D721Med (cell line): ENCODE measurements around the gene ASCL1.

Experiments
- DNase-seq: peaks from one replicate; pipeline ENCODE4 v3.0.0; 2011; ENCODE audit warnings: low spot score; ENCODE audit not compliant: insufficient read length
- FAIRE-seq: peaks from 2 replicates; lab custom pipeline; 2011; peaks lifted over from hg19 to GRCh38; lab: Jason Lieb, UNC
- TF ChIP-seq, protein P1 (sequence below): IDR thresholded peaks from 2 replicates; pipeline ENCODE4 v1.5.1; 2012; ENCODE audit warnings: mild to moderate bottlenecking, control low read depth; ENCODE audit not compliant: insufficient read depth; ENCODE audit errors: missing control alignments

The ASCL1 gene

DNA sequence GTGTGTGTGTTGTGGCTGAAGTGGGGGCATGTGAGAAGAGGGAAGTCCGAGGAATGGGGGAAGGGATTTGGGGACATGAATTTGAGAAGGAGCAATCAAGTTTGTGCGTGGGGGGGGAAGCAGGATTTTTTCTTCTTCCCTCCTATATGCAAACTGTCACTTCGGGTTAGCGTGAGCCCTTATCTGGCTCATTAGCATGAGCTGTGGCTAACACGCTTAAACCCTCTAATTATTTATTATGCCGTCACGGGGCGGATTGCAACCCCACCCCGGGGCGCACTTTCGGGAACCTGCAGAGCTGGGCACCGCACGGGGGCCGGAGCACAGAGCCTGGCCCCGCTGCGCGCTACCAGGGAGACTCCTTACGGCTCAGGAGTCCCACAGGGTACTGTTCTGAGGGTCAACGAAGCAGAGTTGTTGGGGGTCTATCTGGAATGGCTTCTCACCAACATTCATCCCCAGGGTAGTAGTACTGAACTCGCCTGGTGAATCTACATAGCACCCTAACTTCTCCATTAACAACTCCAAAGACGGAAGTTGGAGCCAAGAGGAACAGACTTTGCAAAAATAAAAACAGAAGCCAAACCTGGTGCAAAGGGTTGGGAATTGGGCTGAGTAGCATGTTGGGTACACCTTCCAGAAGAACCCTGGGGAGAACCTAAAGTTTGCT, 6.4 kb upstream of the ASCL1 start:
- DNase-seq, result no peak
- FAIRE-seq, result no peak
- TF ChIP-seq, protein P1, sequence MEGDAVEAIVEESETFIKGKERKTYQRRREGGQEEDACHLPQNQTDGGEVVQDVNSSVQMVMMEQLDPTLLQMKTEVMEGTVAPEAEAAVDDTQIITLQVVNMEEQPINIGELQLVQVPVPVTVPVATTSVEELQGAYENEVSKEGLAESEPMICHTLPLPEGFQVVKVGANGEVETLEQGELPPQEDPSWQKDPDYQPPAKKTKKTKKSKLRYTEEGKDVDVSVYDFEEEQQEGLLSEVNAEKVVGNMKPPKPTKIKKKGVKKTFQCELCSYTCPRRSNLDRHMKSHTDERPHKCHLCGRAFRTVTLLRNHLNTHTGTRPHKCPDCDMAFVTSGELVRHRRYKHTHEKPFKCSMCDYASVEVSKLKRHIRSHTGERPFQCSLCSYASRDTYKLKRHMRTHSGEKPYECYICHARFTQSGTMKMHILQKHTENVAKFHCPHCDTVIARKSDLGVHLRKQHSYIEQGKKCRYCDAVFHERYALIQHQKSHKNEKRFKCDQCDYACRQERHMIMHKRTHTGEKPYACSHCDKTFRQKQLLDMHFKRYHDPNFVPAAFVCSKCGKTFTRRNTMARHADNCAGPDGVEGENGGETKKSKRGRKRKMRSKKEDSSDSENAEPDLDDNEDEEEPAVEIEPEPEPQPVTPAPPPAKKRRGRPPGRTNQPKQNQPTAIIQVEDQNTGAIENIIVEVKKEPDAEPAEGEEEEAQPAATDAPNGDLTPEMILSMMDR, result no peak

DNA sequence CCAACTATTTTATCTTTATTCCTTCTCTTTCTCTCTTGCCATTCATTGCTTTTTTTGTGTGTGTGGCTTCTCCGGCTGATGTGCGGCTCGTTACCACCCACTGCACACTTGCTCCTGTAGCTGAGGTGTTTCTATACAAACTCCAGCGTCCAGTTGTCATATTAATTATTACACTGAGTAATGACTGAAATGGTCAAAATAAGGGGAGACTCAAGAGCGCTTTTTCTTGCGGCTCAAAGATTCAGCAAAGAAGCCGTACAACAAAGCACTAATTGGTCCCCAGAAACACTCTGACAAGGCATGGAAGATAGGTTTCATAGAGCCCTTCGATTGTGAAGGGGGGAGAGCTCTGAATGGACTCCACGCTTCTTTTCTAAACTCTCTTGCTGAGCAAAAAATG, 5.6 kb upstream of the ASCL1 start:
- no peak for FAIRE-seq
- TF ChIP-seq, protein P1, result no peak
- DNase-seq, result no peak

DNA sequence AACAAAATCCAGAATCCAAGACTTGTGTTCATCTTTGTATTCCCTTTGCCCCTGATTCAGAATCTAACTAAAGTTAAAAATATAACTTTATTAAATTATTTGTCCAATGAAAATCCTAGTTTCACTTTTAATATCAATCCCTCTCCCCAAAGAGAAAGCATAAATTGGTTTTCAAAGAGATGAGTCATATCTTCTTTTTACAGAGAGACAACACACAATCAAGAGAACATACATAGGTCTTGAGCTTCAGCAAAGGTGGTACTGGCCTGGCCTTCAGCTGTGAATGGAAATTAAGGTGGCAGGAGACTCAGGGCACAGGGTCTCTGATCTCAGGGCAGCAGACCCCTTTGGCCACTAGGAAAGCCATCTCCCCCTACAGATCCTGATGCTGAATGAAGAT, 4.3 kb upstream of the ASCL1 start:
- DNase-seq (no peak), FAIRE-seq (no peak)
- TF ChIP-seq, protein P1, result no peak

DNA sequence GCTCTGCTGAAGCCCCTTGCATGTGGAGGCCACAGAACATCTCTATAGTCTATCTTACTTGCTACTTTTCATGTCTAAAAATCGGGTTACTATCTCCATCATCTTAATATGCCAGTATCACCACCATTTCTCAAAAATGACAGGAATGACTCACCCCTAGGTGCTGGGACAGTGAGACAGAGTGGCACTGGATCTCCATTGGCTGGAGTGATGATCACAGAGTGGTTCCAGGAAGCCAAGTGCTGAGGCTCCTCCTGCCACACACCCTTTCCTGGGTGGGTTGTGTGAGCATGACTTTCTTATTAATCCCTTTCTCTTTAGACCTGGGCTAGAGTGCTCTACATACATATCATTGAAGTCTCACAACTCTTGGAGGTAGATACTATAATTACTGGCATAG, 3.3 kb upstream of the ASCL1 start:
- FAIRE-seq, result no peak
- DNase-seq, result no peak
- TF ChIP-seq, protein P1, result no peak

DNA sequence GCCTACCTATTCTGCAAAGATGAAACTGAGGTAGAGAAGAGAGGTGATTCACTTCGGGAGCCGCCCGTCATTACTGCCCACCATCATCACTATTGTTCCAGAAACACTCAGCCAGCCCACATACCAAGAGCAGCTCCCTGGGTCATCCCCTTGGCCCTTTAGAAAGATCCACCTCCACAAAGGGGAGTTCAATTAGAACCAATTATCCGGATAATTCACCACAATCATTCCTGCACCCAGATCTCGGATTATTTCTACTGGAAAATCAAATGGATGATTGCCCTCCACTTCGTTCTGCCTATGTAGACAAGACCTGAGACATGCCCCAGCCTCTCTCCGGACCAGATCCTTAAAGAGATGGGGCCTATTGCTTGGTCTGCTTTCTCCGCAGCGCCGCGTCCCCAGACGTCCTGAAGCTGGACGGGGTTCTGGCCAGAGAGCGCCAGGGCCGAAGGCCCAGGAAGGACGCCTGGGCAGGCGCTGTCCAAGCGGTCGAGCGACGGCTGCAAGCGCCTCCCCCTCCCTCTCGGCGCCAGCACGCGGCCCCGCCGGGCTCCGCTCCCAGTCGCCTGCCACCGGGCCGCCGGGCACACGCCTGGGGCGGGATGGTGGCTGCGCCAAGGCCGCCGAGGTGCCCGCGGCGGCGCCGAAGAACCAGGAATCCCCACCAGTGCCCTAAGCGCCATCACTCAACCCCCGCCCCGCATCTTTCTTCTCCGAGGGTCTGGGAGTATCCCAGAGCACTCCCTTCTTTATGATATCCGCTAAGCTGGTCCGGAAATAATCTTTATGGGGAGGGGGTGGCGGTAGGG, 1.3 kb upstream of the ASCL1 start:
- FAIRE-seq (no peak), DNase-seq (no peak)
- TF ChIP-seq, protein P1, result no peak

DNA sequence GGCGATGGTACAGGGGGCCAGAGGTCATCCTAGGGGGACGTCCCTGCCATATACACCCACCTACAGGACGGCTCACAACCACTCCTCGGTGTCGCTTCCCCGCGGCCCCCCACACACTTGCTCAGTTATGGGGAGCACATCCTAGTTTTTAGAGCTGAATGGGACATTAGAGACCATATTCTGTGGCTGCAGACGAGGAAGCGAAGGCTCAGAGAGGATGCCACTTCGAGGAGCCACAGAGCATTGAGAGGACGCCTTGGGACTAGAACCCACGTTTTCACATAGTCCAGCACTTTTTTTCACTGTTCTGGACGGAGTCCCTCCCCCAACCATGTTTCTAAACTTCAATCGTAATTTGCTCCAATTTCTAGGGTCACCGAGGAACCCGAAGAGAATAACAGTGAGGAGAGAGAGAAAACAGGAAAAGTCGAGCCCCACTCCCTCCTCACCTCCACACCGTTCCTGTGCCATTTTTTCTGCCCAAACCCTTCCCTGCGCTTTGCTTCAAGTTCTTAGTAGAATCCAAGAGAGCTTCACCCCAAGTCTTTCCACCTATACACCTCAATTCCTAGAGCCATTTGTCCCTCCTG, 641 bp upstream of the ASCL1 start:
- TF ChIP-seq, protein P1, result no peak
- no peak for DNase-seq
- FAIRE-seq, result no peak
